NCI-H774 (cell line): ENCODE measurements around the gene CD19.
"Not testable (repeated sequence)": the region's sequence is repeated elsewhere in the genome, so short reads cannot be mapped to it uniquely, and the experiment has no call there.

Source experiments
- DNase-seq: peaks from one replicate; lab custom pipeline; 2025; lab: John Stamatoyannopoulos, UW

The CD19 gene

DNA sequence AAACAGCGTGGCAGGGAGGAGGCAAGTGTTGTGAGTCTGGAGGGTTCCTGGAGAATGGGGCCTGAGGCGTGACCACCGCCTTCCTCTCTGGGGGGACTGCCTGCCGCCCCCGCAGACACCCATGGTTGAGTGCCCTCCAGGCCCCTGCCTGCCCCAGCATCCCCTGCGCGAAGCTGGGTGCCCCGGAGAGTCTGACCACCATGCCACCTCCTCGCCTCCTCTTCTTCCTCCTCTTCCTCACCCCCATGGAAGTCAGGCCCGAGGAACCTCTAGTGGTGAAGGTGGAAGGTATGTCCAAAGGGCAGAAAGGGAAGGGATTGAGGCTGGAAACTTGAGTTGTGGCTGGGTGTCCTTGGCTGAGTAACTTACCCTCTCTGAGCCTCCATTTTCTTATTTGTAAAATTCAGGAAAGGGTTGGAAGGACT, at the start of gene CD19:
TSS of gene CD19 (plus strand) at position 171 of the 425 bp plus-strand sequence. CDS start at position 201, 30 bp downstream.
- no peak for DNase-seq

DNA sequence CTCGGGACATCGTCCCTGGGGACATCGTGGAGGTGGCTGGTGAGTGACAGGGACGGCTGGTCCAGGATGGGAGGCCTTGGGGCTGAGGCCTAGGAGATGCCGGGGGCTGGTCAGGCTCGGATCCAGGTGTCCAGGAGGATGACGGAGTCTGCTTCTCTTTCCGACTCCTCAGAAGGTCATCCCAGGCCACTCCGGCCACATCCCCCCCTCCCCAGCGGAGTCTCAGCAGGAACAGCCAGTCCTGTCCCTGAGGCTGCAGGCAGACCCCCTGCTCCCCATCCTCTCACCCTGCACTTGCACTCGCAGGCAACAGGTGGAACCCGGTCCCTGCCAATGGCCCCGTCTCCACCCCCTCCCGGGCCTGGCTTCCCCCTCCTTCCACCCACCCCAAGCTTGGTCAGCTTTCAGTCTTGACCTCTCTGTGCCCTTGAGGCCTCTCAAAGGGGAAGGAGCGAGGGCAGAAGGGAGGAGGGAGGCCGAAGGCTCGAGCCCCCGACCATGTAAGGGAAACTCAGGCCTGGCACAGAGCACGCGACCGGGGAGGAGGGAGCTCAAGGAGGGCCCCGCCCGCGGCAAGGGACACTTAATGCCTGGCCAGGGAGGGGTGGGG, 49.1 kb upstream of the CD19 start:
- no peak for DNase-seq

DNA sequence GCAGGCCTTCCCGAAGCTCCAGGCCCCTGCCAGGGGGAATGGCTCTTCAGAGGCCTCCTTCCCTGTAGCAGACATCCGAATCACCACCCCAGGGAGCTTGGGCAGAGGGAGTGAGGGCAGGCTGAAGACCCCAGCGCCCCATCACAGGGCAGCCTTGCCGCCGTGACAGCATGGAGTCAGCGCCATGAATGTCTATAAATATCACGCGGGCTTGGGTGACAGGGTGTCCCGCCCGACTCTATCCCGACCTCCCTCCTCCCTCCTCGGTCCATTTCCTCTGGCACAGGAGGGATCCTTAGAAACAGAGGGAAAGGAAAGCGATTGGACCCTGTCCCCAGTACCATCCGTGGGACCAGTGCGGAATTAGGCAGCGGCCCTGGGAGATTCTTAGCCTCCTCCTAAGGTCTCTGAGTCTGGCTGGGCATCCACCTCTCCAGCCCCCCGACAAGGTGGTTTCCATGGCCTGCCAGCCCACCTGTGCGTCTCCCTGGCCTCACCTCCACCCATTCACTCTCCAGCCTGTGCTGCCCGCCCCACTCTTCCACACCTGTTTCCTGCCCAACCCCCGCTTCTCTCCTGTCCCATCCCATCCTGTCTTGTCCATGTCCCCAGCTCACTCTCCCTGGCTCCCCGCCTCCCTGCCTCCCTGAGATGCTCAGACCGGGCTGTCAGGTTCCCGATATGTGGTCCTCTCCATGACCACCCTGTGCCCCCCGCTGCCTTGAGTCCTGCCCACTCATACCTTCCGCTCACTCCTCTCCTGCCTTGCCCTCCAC, 48.4 kb upstream of the CD19 start:
- DNase-seq: no peak

DNA sequence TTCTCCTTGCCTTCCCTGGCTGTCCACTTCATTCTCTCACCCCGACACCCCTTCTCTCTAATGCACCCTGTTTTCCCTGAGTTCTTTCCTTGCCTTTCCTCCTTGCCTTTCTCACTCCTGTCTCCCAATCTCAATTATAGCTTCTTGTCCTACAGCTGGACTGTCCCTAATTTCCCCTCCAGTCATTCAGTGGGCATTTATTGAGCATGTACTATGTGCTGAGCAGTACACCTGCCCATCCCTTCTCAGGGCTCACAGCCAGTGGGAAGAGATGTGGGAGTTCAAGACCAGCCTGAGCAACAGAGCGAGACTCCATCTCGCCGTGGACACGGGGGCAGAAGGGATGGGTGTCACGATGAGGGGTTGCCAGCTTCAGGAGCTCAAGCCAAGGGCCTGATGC, 47.7 kb upstream of the CD19 start:
- DNase-seq: no peak

DNA sequence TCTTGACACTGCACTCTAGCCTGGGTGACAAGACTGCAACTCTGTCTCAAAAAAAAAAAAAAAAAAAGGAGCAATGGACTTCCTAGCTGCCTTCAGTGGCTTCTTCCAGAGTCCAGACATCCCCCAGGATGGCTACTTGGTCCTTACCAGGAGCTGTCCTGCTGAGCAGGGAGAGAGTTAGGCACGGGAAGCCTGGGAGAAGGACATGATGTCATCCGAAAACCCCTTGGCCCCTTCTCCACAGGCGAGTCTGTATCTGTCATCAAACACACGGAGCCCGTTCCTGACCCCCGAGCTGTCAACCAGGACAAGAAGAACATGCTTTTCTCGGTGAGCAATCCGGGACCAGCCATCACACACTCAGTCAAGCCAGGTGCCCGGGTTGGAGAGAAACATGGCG, 44.8 kb upstream of the CD19 start:
- DNase-seq: no peak

DNA sequence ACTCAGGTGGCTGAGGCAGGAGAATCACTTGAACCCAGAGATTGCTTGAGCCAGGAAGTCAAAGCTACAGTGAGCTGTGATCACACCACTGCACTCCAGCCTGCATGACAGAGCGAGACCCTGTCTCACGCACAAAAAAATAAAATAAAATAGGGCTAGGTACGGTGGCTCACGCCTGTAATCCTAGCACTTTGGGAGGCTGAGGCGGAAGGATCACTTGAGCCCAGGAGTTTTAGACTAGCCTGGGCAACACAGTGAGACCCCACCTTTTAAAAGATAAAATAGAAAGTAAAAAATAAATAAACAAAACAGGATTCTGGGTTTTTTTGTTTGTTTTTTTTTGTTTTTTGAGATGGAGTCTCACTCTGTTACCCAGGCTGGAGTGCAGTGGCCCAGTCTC, 41.4 kb upstream of the CD19 start:
- not testable (repeated sequence) for DNase-seq

DNA sequence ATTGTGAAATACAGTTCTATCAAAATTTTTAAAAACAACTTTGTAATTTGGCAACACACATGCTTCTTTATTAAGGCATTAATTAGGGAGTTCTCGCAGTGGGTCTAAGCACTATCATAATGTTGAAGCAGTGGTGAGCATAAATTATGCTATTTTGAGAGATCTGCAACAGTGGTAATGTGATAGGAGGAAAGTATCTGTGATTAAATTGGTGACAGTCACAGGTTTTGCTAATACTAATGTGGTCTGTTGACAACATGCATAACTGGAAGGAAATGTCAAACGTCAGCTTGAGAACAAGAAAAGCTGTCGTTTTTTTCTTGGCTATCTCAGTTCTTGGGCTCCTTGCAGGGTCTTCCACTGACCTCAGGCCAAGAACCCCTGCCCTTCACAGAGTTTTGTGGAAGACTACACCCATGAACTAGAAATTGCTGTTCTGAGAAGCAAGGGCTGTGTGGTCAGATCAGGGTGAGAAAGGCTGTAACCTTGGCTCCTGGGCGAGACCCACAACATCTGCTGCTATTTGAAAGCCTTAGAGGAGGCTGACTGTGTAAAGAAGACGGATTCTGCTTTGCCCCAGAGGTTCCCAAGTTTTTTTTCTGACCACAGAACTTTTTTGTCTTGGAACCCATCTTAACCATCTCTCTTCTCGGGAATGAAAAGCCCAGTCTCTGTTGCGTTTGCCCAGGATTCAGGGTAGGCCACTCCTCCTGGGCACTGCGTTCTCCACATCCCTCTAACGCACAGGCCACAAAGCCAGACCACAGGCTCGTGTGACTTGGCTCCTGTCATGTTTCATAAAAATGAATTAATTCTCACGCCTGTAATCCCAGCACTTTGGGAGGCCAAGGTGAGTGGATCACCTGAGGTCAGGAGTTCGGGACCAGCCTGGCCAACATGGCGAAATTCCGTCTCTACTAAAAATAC, 39.5 kb upstream of the CD19 start:
- no peak for DNase-seq

DNA sequence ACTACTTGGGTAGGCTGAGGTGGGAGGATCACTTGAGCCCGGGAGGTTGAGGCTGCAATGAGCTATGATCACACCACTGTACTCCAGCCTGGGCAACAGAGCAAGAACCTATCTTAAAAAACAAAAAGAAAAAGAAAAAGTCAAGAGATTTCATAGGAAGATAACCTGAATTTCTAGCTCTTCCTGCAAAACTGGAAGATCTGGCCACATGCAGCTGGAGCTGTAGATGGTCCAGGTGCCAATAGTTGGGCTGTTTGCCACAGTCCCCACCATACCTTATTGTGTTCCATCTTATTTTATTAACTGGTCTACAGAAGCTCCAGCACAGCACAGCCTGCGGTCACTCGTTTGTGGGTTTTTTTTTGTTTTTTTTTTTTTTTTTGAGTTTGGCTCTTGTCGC, 38.5 kb upstream of the CD19 start:
- DNase-seq: no peak

DNA sequence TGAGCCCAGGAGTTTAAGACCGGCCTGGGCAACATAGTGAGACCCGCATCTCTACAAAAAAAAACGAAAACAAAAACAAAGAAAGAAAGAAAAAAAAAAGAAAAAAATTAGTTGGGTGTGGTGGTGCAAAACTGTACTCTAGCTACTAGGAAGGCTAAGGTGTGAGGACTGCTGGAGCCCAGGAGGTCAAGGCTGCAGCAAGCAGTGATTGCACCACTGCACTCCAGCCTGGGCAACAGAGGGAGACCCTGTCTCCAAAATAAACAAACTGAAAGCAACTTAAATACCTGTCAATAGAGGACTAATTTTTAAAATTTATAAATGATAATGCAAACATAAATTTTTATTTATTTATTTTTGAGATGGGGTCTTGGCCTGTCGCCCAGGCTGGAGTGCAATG, 36.2 kb upstream of the CD19 start:
- no peak for DNase-seq

DNA sequence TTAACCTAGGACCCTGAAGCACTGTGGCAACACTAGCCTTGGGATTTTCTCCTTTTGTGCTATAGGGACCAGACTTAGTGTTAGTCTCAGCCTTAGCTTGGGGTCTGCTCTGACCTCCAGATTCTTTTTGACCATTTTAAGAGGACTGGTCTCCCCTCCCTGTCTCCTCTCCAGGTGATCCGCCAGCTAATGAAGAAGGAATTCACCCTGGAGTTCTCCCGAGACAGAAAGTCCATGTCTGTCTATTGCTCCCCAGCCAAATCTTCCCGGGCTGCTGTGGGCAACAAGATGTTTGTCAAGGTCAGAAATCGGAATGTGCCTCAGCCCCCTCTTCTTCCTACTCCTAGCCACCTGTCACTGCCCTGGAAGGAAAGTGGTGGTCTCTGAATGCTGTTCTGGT, 33.9 kb upstream of the CD19 start:
- no peak for DNase-seq

DNA sequence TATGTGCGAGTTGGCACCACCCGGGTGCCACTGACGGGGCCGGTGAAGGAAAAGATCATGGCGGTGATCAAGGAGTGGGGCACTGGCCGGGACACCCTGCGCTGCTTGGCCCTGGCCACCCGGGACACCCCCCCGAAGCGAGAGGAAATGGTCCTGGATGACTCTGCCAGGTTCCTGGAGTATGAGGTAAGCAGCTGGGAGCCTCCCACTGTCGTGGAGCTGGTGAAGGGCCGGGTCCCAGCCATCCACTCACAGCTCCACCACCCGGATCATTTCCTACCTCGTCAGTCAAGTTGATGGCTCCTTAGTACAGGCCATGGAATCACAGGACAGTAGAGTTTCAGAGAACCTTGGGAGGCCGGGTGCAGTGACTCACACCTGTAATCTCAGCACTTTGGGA, 33.5 kb upstream of the CD19 start:
- DNase-seq: no peak

DNA sequence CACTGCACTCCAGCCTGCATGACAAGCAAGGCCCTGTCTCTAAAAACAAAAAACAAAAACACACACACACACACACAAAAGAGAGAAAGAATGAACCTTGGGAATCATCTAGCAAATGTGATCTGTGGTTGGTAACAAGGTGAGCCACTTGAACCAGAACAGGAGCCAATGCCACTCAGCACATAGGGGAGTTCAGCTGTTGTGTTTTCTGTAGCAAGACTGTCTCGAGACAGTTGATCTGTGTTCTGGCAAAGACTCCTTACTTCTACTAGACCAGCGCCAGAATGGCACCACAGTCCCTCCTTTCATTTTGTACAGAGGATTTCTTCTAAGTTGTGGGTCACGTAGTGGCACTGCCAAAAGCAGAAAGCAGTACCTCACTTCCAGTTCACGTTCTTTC, 32.8 kb upstream of the CD19 start:
- no peak for DNase-seq

DNA sequence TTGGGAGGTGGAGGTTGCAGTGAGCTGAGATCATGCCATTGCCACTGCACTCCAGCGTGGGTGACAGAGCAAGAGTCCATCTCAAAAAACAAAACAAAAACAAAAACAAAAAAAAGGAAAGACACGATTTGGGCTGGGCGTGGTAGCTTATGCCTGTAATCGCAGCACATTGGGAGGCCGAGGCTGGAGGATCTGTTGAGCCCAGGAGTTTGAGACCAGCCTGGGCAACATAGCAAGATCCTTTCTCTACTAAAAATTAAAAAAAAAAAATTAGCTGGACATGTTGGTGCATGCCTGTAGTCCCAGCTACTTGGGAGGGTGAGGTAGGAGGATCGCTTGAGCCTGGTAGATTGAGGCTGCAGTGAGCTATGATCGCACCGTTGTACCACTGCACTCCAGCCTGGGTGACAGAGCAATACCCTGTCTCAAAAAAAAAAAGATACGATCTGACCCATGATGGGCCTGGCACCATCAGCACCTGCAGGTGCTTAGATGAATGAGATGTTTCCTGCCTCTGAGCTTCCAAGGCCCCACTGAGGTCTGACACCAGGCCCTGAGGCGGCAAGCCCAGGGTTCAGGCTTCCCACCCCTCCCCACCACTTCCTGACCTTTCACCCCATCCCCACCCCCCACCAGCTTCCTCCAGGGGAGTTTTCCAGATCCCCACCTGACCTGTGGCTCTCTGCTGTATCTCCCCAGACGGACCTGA, 31.7 kb upstream of the CD19 start:
- DNase-seq: no peak

DNA sequence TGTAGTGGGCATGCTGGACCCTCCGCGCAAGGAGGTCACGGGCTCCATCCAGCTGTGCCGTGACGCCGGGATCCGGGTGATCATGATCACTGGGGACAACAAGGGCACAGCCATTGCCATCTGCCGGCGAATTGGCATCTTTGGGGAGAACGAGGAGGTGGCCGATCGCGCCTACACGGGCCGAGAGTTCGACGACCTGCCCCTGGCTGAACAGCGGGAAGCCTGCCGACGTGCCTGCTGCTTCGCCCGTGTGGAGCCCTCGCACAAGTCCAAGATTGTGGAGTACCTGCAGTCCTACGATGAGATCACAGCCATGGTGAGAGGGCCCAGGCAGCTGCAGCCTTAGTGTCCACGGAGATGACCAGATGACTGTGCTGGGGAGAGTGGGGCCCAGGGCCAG, 31.2 kb upstream of the CD19 start:
- no peak for DNase-seq

DNA sequence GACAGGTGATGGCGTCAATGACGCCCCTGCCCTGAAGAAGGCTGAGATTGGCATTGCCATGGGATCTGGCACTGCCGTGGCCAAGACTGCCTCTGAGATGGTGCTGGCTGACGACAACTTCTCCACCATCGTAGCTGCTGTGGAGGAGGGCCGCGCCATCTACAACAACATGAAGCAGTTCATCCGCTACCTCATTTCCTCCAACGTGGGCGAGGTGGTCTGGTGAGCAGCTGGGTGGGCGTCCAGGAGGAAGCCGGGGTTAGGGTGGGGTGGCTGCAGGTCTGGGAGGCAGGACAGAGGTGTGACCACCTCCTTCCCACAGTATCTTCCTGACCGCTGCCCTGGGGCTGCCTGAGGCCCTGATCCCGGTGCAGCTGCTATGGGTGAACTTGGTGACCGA, 29.9 kb upstream of the CD19 start:
- DNase-seq: no peak

DNA sequence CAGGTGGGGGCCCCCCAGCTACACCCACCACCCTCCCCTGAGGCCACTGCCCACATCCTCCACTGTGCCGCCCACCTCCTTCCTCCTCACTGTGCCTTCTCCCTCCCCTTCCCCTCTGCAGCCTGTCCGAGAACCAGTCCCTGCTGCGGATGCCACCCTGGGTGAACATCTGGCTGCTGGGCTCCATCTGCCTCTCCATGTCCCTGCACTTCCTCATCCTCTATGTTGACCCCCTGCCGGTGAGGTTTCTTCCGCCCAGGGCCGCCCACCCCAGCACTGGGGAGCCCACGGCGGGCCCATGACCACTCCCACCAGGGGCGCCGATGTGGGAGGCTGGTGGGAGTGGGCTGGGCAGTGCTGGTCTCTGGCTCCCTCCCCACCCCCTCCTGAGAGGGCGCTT, 28.9 kb upstream of the CD19 start:
- DNase-seq: no peak

DNA sequence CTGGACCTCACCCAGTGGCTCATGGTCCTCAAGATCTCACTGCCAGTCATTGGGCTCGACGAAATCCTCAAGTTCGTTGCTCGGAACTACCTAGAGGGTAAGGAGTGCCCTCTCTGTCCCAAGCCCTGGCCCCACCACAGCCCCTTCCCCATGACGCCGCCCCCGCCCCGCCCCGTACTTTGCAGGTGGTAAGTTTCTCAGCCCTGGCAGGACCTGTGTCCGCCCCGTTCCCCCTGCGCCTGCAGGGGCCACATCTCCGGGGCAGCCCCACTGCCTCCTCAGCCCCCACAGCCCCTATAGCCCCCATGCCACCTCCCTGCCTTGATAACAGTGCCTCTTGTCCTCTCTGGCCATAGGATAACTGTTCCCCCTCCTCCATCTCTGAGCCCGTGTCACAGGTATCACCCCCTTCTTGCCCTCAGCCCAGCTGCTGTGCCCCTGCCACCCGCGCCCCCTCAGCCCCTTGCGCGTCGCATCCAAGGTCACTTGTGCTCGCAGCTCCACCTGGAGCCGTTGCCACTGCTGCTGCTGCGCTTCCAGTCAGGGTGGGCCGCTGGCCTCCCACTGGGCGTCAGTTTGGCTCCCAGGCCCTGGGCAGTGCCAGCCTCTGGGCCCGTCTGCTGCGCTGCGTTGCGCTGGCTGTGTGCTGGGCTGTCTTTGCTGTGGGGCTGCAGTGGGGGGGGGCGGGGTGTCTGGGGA, 28.3 kb upstream of the CD19 start:
- DNase-seq: no peak

DNA sequence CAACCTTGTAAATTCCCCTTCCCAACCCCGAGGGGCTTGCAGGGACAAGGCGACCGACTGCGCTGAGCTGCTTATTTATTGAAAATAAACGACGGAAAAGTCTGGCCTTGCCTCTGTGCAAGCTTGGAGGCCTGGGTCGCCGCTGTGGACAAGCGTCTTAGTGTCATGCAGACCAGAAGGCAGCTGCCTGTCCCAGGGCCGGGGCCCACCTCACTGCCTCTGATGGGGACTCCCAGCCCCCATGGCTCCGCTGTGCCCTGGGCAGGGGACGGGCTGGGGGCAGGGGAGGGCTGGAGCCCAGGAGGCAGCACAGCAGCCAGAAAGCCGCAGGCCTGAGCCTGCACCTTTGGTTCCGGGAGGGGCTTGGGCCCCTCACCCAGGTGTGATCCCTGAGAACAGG, 27.4 kb upstream of the CD19 start:
- no peak for DNase-seq

DNA sequence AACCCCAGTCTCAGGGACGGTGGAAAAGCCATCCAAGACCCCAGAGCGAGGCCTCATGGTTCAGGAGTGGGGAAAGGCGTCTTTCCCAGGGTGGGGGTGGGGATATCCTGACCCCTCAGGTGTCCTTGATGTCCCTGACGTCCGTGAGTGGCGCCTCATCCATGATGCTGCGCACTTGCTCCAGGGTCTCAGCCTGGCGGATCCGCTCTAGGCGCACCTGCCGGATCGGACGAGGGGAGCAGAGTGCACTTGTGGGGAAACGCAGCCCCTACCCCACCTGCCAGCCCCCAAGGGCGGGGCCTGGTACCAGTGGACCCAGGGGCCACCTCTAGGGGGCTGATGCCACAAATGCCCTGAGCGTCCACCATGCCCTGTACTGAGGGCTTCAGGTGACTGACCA, 26.9 kb upstream of the CD19 start:
- no peak for DNase-seq

DNA sequence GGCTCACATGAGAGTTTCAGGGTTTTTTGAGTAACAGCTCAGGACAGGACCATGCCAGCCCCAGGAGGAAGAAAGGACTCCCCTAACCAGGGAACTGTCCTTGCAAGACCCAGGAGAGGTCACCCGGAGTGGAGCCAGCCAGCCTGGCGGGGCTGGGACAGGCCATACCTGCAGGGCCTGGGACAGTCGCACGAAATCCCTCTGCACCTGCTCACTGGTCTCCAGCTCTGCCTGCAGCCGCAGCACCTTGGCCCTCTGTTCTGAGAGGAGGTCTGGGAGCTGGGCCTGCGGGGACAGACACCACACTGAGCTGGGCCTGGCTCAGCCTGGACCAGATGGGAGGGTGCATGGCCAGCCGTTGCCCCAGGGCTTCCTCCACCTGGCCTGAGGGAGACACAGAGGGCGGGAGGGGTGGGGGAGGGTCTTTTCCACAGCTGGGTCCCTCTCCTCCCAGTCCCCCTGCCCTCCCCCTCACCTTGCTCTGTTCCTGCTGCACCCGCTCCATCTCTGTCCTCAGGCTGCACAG, 26.5 kb upstream of the CD19 start:
- no peak for DNase-seq

DNA sequence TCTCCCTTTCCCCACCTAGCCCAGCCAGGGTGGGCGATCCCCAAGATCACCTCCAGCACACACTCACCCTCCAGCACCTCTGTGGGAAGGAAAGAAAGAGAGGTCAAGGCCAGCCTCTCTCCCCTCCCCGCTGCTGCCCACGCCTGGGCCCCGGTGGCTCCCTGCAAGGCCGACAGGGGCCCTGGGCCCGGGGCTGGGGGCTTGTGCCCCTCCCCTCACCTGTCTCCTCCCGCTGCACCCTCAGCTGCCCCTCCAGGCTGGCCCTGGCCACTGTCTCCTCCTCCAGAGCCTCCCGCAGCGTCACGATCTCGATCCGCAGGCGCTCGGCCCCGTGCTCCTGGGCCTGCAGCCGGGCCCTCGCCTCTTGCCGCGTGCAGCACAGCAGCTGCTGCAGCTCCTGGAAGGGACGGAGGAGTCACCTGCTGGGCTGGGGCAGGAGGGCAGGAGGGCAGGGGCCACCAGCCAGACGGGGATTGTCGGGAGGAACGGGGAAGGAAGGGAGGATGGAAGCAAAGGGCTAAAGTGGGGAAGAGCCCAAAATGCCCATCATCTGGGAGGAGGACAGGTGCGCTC, 25.9 kb upstream of the CD19 start:
- no peak for DNase-seq
